ENCODE data around the gene S100A3. TPM values are rescaled to one million over a fixed set of nuclear protein-coding genes. Genes with fewer than 3 reads are reported as not detected.
"Not testable (repeated sequence)": the region's sequence is repeated elsewhere in the genome, so short reads cannot be mapped to it uniquely, and the experiment has no call there.

Gene S100A3
- polyA plus RNA-seq, 6 donors from 2014 or later = not detected

- H3K36me3 Mint-ChIP-seq; DNase-seq; H3K27me3 Mint-ChIP-seq; H3K9me3 Mint-ChIP-seq; H3K4me1 Mint-ChIP-seq; H3K4me3 Mint-ChIP-seq; H3K27ac Mint-ChIP-seq; ATAC-seq (ENCODE audit: low read depth in 2 of 2): not testable (repeated sequence)
Observed at GRCh38 chr1:153520137-153520691, 28.8 kb downstream of the S100A3 start.

GRCh38 chr1:153519242-153519641 lies 29.8 kb downstream of the S100A3 start:
- ATAC-seq (ENCODE audit: low read depth in 2 of 2) (no peak), DNase-seq (no peak)
- Mint-ChIP-seq H3K4me1 (peaks cover 0 to 5% (median 4%) of the 10 kb centered on the region in 3 donors), H3K9me3 (no peaks in the 10 kb centered on the region), H3K4me3 (no peak overlapping the region), H3K27ac (peak overlapping the region in 2 of 6 donors; percentile 11 to 44), H3K36me3 (no peaks in the 10 kb centered on the region), H3K27me3 (peaks cover 0 to 3% (median 0%) of the 10 kb centered on the region in 3 donors)

DNA sequence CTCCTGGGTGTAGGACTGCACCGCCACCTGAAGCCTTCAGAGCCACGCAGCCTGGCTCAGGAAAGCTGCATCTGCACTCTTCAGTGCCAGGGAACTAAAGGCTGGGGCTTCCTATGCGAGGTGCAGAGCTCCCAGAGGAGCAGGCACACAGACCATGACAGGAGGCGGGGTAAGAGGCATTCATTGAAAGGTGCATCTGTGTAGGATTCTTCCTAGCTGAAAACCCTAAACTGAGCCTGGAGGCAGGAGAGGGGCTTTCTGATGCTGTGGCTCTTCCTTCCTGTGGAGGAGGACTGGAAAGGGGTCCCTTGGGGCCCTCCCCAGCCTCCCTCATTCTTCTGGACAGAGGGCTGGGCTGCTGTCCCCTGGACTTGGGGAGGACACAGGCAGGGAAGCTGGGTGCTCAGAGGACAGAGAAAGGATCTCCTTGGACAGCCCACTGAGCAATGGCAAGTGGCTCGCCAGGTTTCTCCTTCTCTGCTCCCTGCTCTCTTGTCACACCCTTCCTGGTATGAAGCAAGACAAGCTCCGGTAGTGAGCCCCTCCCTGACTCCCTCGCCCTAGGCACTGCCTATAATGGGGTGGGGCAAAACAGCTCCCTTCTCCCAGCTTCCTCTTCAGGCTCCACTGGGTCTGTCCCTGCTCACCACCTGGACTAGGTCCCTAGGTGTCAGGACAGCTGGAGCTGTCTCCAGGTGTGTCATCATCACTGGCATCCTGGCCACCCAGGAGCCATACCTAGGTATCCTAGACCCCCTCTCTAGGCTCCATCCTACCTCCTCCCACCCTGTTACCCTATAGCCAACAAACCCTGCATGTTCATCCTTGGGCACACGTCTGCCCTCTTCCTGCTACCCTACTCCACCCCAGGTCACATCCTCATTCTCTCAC lies 33.3 kb downstream of the S100A3 start:
- peak overlapping the region in 2 of 8 donors; percentile 62 to 69 for H3K4me3 Mint-ChIP-seq
- peak overlapping the region in 1 of 6 donors; percentile 86 for H3K27ac Mint-ChIP-seq
- H3K9me3 Mint-ChIP-seq = no peaks in the 10 kb centered on the region
- H3K4me1 Mint-ChIP-seq = peaks cover 3 to 10% (median 4%) of the 10 kb centered on the region in 3 donors
- no peak for ATAC-seq (ENCODE audit: low read depth in 2 of 2)
- no peaks in the 10 kb centered on the region for H3K36me3 Mint-ChIP-seq
- no peak for DNase-seq
- no peaks in the 10 kb centered on the region for H3K27me3 Mint-ChIP-seq

- no peak for ATAC-seq (ENCODE audit: low read depth in 2 of 2)
- no peaks in the 10 kb centered on the region for H3K9me3 Mint-ChIP-seq
- no peak for DNase-seq
- H3K4me1 Mint-ChIP-seq = peaks cover 4 to 12% (median 4%) of the 10 kb centered on the region in 3 donors
- H3K4me3 Mint-ChIP-seq = no peak overlapping the region
- H3K27me3 Mint-ChIP-seq = no peaks in the 10 kb centered on the region
- no peak overlapping the region for H3K27ac Mint-ChIP-seq
- H3K36me3 Mint-ChIP-seq = no peaks in the 10 kb centered on the region
Observed at GRCh38 chr1:153513666-153514065, 35.4 kb downstream of the S100A3 start.

- H3K4me1 Mint-ChIP-seq = peaks cover 0 to 12% (median 4%) of the 10 kb centered on the region in 3 donors
- H3K36me3 Mint-ChIP-seq = no peaks in the 10 kb centered on the region
- no peak overlapping the region for H3K27ac Mint-ChIP-seq
- ATAC-seq (ENCODE audit: low read depth in 2 of 2) (no peak), DNase-seq (no peak)
- H3K27me3 Mint-ChIP-seq = no peaks in the 10 kb centered on the region
- H3K9me3 Mint-ChIP-seq = no peaks in the 10 kb centered on the region
- no peak overlapping the region for H3K4me3 Mint-ChIP-seq
Observed at GRCh38 chr1:153513023-153513422, 36.0 kb downstream of the S100A3 start.

- no peak overlapping the region for H3K4me3 Mint-ChIP-seq
- no peaks in the 10 kb centered on the region for H3K36me3 Mint-ChIP-seq
- ATAC-seq (ENCODE audit: low read depth in 2 of 2) = peak; percentile 84 to 91
- peak; percentile 68 for DNase-seq
- no peaks in the 10 kb centered on the region for H3K9me3 Mint-ChIP-seq
- H3K27me3 Mint-ChIP-seq = no peaks in the 10 kb centered on the region
- H3K27ac Mint-ChIP-seq = peak overlapping the region in 1 of 6 donors; percentile 84
- H3K4me1 Mint-ChIP-seq = peaks cover 0 to 6% (median 4%) of the 10 kb centered on the region in 3 donors
Observed at GRCh38 chr1:153510984-153511410, 38.1 kb downstream of the S100A3 start.

DNA sequence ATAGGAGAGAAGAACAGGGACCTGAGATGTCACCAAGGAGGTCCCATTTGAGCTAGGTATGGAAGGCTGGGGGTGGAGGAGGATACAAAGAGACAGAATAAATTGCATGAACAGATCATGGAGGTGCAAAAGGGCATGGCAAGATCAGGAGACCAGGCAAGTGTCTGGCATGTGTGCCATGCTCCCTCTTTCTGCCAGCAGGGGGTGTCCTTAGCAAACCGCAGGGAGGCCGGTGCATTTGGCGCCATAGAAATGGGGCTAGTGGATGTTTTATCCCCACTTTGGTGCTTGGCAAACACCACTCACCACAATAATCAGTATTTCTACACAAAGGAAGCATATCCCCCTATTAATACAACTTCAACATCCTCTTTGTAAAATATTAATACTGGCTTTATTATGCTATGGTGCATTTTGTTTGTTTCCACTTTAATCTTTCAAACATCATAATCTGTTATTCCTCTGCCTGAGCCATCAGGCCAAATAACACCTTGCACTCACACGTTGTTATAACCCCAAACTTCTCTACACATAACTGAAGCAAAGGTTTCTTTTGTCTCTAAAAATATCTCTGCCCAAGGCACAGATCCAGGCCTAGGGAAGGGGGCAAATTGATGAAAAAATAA lies 39.2 kb downstream of the S100A3 start:
- H3K36me3 Mint-ChIP-seq = no peaks in the 10 kb centered on the region
- H3K27ac Mint-ChIP-seq = no peak overlapping the region
- H3K9me3 Mint-ChIP-seq = no peaks in the 10 kb centered on the region
- ATAC-seq (ENCODE audit: low read depth in 2 of 2) (peak; percentile 55 to 71), DNase-seq (peak; percentile 19)
- H3K4me1 Mint-ChIP-seq = peaks cover 0 to 6% (median 4%) of the 10 kb centered on the region in 3 donors
- H3K27me3 Mint-ChIP-seq = no peaks in the 10 kb centered on the region
- no peak overlapping the region for H3K4me3 Mint-ChIP-seq

DNA sequence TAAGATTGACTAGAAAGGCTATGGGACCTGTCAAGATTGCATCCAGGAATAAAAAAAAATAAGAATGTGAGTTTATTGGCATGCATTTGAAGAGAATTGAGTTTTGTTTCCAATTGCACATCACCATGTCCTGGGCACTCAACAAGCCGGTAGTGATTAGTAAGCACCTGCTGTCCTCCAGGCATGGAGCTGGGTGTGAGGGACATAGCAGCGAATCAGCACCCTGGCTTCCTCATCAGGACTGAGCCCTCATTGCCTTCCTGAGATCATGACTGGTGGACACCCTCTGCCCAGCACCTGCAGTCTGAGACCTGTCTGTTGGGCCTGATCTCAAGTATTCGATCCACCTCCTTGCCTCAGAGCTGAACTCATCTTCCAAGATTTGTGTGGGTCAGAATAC lies 40.0 kb downstream of the S100A3 start:
- Mint-ChIP-seq H3K9me3 (no peaks in the 10 kb centered on the region), H3K36me3 (no peaks in the 10 kb centered on the region), H3K27me3 (no peaks in the 10 kb centered on the region), H3K27ac (no peak overlapping the region), H3K4me1 (peaks cover 0 to 6% (median 4%) of the 10 kb centered on the region in 3 donors), H3K4me3 (no peak overlapping the region)
- ATAC-seq (ENCODE audit: low read depth in 2 of 2) = no peak
- DNase-seq = no peak

- H3K9me3 Mint-ChIP-seq = no peaks in the 10 kb centered on the region
- DNase-seq (no peak), ATAC-seq (ENCODE audit: low read depth in 2 of 2) (no peak)
- peaks cover 0 to 6% (median 4%) of the 10 kb centered on the region in 3 donors for H3K4me1 Mint-ChIP-seq
- H3K27me3 Mint-ChIP-seq = no peaks in the 10 kb centered on the region
- H3K27ac Mint-ChIP-seq = no peak overlapping the region
- H3K36me3 Mint-ChIP-seq = no peaks in the 10 kb centered on the region
- no peak overlapping the region for H3K4me3 Mint-ChIP-seq
Observed at GRCh38 chr1:153507926-153508583, 41.0 kb downstream of the S100A3 start.

- H3K27me3 Mint-ChIP-seq = no peaks in the 10 kb centered on the region
- H3K4me3 Mint-ChIP-seq = no peak overlapping the region
- DNase-seq = no peak
Observed at GRCh38 chr1:153506831-153507413, 42.1 kb downstream of the S100A3 start.

DNA sequence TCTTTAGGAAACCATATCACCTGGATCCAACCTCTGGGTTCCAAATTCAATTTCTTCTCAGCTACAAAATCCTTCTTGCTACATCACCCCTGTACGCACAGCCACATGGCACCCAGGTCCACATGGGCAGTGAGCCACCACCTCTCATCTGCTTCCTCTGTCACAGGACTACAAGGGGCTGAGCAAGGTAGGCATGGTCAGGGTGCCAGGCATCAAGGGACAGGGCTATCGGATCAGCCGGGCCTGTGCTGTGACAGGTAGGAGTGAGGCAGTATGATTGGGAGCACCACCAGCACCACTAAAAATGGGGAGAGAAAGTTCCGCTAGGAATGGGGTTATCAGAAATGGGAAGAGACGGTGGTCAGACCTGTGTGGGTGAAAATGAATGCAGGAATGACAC lies 42.7 kb downstream of the S100A3 start:
- Mint-ChIP-seq H3K27me3 (no peaks in the 10 kb centered on the region), H3K4me1 (peaks cover 0 to 6% (median 4%) of the 10 kb centered on the region in 3 donors), H3K36me3 (no peaks in the 10 kb centered on the region), H3K27ac (no peak overlapping the region), H3K9me3 (no peaks in the 10 kb centered on the region), H3K4me3 (no peak overlapping the region)
- DNase-seq (no peak), ATAC-seq (ENCODE audit: low read depth in 2 of 2) (no peak)

More at GRCh38 chr1:153506831-153507413, 42.1 kb downstream of the S100A3 start:
- H3K9me3 Mint-ChIP-seq = no peaks in the 10 kb centered on the region
- ATAC-seq (ENCODE audit: low read depth in 2 of 2) = no peak
- peaks cover 0 to 6% (median 4%) of the 10 kb centered on the region in 3 donors for H3K4me1 Mint-ChIP-seq
- peak overlapping the region in 1 of 6 donors; percentile 49 for H3K27ac Mint-ChIP-seq
- no peaks in the 10 kb centered on the region for H3K36me3 Mint-ChIP-seq

- Mint-ChIP-seq H3K9me3 (peaks cover 0 to 2% (median 0%) of the 10 kb centered on the region in 7 donors), H3K36me3 (no peaks in the 10 kb centered on the region), H3K27ac (no peak overlapping the region), H3K4me3 (no peak overlapping the region), H3K4me1 (no peaks in the 10 kb centered on the region), H3K27me3 (peaks cover 0 to 6% (median 0%) of the 10 kb centered on the region in 3 donors)
- DNase-seq (no peak), ATAC-seq (ENCODE audit: low read depth in 2 of 2) (no peak)
Observed at GRCh38 chr1:153505576-153505975, 43.5 kb downstream of the S100A3 start.

DNA sequence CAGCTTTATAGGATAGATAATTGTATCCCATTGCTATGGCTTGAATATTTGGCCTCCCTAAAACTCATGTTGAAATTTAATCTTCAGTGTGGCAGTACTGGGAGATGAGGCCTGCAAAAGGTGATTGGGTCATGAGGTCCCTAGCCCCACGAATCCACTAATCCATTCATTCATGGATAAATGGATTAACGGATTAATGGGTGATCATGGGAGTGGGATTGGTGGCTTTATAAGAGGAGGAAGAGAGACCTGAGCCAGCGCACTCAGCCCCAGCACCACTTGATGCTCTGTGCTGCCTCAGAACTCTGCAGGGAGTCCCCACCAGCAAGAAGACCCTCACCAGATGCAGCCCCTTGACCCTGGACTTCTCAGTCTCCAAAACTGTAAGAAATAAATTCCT lies 45.3 kb downstream of the S100A3 start:
- H3K9me3 Mint-ChIP-seq = peaks cover 0 to 2% (median 0%) of the 10 kb centered on the region in 7 donors
- no peaks in the 10 kb centered on the region for H3K36me3 Mint-ChIP-seq
- no peaks in the 10 kb centered on the region for H3K4me1 Mint-ChIP-seq
- H3K27ac Mint-ChIP-seq = peak overlapping the region in 1 of 6 donors; percentile 33
- ATAC-seq (ENCODE audit: low read depth in 2 of 2) (no peak), DNase-seq (no peak)
- H3K4me3 Mint-ChIP-seq = peak overlapping the region in 1 of 8 donors; percentile 52
- peaks cover 5 to 22% (median 11%) of the 10 kb centered on the region in 3 donors for H3K27me3 Mint-ChIP-seq

Measured in naive B cell (primary cell).